Ovary (tissue), 3 donors: Measurements from ENCODE around the gene TTC39B.

Experiments used
- CTCF ChIP-seq, 3 donors: fragments of 450-650 bp in 2 of 3; fragments of 200-600 bp in 1 of 3; IDR thresholded peaks; one replicate each; pipeline versions ENCODE4 v1.5.1 to v1.8.0; 2016 to 2022; ENCODE audit warnings: antibody characterized with exemption in 3 of 3, mild to moderate bottlenecking in 1 of 3
- POLR2A ChIP-seq: fragments of 450-650 bp; IDR thresholded peaks from one replicate; pipeline ENCODE4 v1.6.1; 2017; ENCODE audit warnings: antibody characterized with exemption, mild to moderate bottlenecking, moderate library complexity
- donor health status: DM: no; HTN: no; CAD: no.

GRCh38 chr9:15140051-15140450 lies 167.0 kb downstream of the TTC39B start:
- no peak for TF ChIP-seq CTCF (IDR thresholded peaks at IDR 0.05)
- TF ChIP-seq POLR2A = no peak
